GM19395 (cell line): ENCODE data around the gene SLC16A3.

Experiments used
- ATAC-seq: cut with Tn5 transposase; IDR thresholded peaks from one replicate; pipeline ENCODE4 v1.9.1; 2021; ENCODE audit warnings: mild to moderate bottlenecking, moderate library complexity; ENCODE audit not compliant: unreplicated experiment

The SLC16A3 gene

GRCh38 chr17:82235056-82235774 lies 6.4 kb downstream of the SLC16A3 start:
- no peak for ATAC-seq

DNA sequence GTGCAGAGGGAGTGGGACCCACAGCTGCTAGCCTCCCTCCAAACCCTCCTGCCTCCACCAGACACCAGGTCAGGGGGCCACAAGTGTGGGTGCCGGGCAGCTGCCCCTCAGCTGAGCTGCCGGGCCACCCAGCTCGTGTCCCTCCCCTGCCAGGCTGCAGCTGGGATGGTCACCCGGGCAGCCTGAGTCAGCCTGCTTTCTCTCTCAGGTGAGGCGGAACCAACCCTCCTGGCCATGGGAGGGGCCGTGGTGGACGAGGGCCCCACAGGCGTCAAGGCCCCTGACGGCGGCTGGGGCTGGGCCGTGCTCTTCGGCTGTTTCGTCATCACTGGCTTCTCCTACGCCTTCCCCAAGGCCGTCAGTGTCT lies 6.9 kb downstream of the SLC16A3 start:
- ATAC-seq = no peak

- ATAC-seq = no peak
These were observed 7.5 kb downstream of the SLC16A3 start for GRCh38 chr17:82236142-82236971.

DNA sequence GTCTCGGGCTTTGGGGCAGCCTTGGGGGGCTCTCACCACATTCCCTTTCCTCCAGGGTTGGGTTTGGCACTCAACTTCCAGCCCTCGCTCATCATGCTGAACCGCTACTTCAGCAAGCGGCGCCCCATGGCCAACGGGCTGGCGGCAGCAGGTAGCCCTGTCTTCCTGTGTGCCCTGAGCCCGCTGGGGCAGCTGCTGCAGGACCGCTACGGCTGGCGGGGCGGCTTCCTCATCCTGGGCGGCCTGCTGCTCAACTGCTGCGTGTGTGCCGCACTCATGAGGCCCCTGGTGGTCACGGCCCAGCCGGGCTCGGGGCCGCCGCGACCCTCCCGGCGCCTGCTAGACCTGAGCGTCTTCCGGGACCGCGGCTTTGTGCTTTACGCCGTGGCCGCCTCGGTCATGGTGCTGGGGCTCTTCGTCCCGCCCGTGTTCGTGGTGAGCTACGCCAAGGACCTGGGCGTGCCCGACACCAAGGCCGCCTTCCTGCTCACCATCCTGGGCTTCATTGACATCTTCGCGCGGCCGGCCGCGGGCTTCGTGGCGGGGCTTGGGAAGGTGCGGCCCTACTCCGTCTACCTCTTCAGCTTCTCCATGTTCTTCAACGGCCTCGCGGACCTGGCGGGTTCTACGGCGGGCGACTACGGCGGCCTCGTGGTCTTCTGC lies 8.4 kb downstream of the SLC16A3 start:
- ATAC-seq = no peak

GRCh38 chr17:82237746-82238471 lies 9.1 kb downstream of the SLC16A3 start:
- no peak for ATAC-seq

DNA sequence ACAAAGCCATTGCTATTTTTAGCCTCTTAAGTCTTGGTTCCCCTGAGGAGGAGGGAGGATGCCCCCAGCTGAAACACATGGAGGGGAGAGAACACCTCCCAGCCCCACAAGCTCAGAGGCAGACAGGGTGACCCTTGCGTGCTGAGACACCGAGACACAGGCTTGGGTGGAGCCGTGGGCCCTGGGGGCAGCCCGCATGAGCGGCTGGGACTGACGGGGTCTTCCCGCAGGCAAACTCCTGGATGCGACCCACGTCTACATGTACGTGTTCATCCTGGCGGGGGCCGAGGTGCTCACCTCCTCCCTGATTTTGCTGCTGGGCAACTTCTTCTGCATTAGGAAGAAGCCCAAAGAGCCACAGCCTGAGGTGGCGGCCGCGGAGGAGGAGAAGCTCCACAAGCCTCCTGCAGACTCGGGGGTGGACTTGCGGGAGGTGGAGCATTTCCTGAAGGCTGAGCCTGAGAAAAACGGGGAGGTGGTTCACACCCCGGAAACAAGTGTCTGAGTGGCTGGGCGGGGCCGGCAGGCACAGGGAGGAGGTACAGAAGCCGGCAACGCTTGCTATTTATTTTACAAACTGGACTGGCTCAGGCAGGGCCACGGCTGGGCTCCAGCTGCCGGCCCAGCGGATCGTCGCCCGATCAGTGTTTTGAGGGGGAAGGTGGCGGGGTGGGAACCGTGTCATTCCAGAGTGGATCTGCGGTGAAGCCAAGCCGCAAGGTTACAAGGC lies 9.8 kb downstream of the SLC16A3 start:
- no peak for ATAC-seq

DNA sequence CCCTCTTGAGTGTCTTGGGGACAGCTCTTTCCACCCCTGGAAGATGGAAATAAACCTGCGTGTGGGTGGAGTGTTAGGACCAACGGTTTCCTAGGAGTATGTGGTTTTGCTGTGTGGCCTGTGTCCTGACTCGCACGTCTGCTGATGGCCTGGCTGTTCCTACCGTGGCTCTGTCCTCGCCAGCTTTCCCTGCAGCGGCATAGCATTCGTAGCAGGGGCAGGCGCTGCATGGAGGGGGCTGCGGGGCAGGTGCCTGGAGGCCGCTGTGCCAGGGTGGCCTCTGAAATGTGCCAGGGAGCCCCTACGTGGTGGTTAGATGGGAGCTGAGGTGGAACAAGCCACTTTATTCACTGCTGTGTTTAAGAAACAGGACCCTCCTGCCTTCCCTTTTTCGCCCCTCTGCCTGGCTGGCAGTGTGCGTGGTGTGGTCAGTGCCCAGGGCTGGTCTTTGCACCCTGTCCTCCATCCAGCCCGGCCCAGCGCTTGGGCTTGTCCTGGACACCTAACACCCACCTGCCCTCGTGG lies 10.6 kb downstream of the SLC16A3 start:
- ATAC-seq = no peak

DNA sequence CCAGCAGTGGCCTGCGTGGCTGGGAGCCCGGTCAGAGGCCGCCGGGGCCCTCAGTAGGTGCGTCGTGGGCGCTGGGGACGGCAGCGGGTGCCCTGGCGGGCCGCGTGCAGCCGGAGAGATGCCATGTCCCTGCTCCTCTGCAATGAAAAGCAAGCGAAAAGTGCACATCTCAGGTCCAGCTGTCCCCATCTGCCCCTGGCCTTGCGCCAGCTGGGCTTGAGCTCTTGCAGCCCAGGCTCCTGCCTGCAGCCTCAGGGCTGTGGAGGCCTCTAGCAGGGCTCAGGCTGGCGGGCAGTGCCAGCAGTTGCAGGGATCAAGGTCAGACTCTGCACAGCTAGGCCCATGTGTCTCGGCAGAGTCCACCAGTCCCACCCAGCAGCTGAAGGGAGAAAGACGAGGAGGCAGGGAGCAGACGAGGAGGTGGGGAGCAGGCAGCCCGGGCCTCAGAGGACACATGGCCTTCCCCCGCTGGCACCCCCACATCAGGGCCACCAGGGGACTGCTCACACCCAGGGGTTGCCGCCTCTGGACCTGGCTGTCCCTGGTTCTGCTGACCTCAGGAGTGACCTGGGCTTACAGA lies 11.2 kb downstream of the SLC16A3 start:
- no peak for ATAC-seq

DNA sequence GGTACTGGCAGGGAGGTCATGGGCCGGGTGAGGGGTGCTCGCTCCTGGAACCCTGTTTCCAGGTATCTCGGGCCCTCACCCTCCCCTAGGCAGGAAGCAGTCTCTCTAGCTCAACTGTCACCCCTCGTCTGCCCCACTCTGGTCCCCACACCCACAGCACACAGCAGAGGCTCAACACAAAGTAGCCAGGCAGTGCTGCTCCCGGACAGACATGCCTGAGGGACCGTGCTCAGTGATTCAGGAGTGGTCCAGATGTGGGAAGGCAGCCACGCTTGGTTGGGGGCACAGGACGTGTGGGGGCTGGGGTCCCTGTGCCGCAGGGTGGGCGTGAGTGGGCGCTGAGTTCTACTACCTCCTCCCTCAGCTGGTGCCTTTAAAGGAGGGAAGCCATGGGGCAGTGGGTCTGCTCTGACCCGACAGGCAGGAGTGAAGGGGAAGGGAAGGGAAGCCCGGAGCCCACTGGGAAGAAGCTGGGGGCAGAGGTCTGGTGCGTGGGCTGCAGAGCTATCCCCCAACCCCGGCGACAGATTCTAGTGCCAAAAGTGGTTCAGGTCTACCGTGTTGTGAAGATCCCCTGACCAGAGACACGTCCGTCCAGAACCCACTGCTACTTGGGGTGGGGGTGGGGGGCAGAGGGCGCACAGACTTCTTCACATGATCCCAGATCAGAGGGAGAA lies 11.8 kb downstream of the SLC16A3 start:
- no peak for ATAC-seq

- no peak for ATAC-seq
These were observed 12.5 kb downstream of the SLC16A3 start for GRCh38 chr17:82241183-82241925.

DNA sequence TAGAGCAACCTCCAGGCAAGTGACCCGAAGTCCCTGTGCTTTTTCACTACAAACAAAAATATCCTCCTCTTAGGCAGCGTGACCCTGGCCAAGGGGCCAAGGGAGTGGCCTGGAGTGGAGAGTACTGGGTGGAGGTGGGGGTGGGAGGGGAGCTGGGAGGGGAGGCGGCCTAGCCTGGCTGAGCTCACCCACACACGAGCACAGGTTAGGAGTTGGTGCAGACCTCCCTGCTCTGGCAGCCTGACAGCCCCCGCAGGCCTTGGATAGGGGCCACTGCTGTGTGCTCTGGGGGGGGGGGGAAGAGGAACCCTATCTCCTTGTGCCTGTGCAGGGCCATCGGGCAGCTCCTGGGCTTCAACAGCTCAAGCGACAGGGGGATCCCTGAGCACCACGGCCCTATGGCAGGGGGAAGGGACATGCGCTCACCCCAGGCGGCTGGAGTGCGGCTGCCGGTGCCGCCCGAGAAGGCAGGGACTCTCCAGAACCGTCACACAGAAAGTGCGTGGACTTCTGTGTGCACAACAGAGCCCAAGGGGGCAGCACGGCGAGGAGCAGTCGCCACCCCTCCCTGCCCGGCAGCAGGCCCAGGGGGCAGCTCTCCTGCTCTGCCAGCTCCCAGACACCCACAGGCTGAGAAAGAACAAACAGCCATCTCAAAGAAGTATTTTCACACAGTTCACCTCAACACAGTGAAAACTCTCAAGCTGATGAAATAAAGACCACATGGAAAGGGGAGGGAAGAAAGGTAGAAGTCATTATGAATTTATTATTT lies 13.3 kb downstream of the SLC16A3 start:
- ATAC-seq = no peak

DNA sequence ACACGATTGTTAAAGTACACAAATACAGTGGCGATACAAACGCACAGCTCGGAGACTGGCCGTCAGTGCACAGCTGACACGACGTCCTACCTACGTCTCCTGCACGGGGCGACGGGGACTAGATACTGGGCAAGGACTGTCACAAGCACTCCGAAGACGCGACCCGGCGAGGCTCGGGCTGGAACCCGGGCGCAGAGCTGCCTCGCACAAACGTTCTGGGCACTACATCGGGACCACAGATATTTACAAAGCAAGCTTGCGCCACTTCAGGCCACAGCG lies 13.8 kb downstream of the SLC16A3 start:
- ATAC-seq = no peak

DNA sequence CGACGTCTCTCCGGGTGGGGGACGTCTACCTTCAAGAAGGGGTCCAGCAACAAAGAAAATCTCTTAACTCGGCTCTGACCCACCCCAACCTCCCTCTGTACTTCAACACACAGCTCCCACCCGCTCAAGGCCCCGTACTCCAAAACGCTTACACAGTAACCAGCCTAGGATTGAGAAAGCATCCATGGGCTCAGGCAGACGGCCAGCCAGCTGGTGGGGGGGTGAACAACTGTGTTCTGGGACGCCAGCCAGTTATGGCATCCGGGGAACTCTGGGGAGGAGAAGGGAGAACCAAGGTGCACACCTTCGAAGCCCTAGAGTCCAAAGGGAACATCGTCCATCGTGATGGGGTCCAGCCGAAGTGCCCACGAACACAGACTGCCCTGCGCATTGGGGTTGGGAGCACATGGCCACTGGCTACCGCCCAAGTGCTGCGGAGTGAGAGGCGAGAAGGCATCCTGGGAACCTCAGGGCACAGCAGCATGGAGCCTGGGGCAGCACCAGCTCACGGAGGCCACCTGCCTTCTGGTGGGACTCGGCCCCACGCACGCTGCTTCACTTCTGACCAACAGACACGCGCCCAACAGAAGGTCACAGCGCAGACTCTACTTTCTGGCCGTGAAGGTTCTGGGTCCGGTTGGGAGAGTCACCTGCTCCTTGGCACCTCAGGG lies 14.3 kb downstream of the SLC16A3 start:
- ATAC-seq = no peak

GRCh38 chr17:82243648-82244412 lies 15.0 kb downstream of the SLC16A3 start:
- ATAC-seq = no peak

DNA sequence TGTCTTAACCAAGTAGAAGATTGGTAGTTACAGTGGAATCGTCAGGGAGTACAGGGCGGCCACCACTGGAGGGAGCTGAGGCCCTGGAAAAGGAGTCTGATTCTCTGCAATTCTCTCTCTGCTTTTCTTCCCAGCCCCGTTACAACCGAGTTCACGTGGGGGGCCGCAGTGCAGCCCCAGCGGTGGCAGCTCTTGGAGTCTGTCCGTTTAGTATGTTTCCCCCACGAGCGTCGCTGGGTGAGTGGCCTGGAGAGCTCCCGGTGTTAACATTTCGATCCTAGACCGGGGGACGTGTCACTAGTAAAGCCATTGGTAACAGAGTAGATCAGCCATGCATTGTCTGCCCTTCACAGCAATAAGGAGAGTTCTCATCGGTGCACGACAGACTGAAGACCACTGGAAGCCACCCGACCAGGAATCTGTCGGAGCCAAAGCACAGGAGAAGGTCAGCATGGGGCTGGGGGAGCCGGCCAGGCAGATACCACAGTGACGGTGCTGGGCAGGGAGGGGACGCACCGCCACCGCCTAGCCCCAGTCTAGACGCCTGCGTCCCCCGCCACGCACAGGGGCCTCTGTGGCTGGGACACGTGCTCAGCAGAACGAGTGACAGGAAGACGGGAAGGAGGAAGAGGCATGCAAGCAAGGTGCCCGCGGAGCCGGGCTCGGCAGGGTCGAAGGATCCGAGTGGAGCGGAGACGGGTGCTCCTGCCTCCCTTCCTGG lies 15.7 kb downstream of the SLC16A3 start:
- no peak for ATAC-seq
